Measurements from ENCODE around the gene SMIM10.
A peak's percentile ranks its signal among the peaks of the same experiment; 100 is the strongest.
"Not testable (repeated sequence)": the region's sequence is repeated elsewhere in the genome, so short reads cannot be mapped to it uniquely, and the experiment has no call there.

SMIM10 gene

GRCh38 chrX:134990801-134991481 lies at the start of gene SMIM10:
Gene SMIM10 (plus strand): TSS chrX:134990991. CDS start chrX:134991096, 105 bp downstream.
- peak; percentile 63 for DNase-seq

DNA sequence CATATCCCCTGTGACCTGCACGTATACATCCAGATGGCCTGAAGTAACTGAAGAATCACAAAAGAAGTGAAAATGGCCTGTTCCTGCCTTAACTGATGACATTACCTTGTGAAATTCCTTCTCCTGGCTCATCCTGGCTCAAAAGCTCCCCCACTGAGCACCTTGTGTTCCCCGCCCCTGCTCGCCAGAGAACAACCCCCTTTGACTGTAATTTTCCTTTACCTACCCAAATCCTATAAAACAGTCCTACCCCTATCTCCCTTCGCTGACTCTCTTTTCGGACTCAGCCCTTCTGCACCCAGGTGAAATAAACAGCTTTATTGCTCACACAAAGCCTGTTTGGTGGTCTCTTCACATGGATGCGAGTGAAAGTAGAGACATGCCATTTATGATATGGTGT lies 44.4 kb upstream of the SMIM10 start:
- DNase-seq: not testable (repeated sequence)

DNA sequence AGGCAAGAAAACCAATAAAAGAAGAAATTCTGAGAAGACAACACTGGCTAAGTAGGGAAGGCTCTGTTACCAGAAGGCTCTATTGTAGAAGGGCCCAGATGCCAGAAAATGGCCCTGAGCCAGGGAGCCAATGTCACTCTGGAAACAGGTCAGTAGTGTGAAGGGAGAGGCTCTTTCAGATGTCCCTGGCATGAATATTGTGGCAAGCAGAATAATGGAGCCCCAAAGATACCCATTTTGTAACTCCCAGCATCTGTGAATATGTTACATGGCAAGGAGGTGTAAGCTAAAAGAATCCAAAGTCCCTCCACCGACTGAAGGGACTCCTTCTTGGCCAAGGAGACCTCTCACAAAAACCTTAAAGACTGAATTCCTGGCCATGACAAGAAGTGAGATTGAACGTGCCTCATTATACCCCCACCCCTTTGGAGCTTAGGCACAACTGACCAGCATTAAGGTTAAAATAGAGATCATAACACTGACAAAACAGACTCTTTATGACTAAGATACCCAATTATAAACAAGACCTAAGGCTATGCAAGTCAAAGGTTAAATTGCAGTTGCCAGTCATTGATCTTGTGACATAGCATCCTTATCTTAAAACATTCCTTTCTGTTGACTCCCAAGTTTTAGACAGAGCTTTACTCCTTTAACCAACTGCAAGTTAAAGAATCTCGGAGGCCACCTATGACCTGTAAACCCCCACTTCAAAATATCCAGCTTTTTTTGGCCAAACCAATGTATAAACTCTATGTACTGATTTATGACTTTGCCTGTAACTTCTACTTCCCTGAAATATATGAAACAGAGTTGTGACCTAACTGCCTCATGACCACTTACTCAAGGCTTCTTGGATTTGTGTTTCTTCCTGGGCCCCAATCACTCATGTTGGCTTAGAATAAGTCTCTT lies 42.2 kb upstream of the SMIM10 start:
- peak; percentile 79 for DNase-seq

- DNase-seq: peak; percentile 54
These were observed 41.5 kb upstream of the SMIM10 start for GRCh38 chrX:134949271-134949670.

- DNase-seq: no peak
These were observed 33.0 kb upstream of the SMIM10 start for GRCh38 chrX:134957836-134958235.

- DNase-seq: not testable (repeated sequence)
These were observed 30.4 kb upstream of the SMIM10 start for GRCh38 chrX:134960366-134960765.

- peak; percentile 31 for DNase-seq
These were observed 27.8 kb upstream of the SMIM10 start for GRCh38 chrX:134963041-134963440.

DNA sequence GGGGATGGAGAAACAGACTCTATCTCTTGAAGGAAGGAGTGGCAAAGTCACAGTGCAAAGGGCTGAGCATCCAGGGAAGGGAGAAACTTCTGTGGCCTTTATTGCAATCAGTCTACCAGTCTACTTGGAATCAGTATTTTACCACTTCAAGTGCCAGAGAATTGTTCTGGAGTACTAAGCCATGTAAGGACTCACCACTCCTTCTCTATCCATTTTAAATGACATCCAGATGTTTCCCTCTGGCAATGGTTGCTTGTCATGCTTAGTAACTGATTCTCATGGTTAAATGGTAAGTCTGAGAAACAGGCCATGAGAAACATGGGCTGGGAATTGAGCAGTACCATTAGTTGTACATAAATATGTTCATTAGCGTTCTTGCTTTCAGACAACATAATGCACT lies 21.1 kb upstream of the SMIM10 start:
- DNase-seq: no peak

DNA sequence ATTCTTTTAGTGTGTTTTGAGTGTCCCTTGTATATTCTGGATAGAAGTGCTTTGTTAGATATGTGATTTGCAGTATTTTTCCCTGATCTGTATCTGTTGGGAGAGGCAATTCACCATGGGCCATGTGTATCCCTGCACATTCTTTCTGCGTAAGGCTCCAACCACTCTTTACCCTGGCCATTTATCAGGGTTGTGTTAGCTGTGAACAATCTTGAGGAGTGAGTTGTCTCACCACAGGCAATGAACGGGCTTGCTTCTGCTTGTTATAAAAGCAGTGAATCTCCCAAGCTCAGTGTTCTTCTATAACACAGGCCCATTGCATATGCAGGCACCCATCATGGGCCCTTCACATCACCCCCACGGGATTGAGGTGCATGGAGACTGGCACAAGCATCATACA lies 18.9 kb upstream of the SMIM10 start:
- no peak for DNase-seq

DNA sequence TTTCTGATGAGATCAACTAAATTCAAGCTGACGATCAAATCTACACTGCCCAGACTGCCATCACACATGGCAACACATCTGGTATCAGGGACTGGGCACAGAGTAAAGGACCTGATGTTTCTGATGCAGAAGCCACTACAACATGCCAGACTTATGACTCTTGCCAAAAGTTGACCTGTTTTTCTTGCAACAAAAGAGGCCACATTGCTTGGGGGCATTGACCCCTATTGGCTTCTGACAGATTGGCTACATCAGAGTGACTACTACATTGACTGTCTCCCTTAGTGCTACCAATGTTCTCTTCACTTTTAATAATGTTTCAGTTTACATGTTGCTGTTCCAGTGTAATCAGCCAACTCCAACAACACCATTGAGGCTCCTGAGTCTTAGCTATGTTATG lies 15.3 kb upstream of the SMIM10 start:
- no peak for DNase-seq

- no peak for DNase-seq
These were observed 8.9 kb upstream of the SMIM10 start for GRCh38 chrX:134981910-134982309.

- DNase-seq: no peak
These were observed 8.0 kb upstream of the SMIM10 start for GRCh38 chrX:134982748-134983147.

- DNase-seq: no peak
These were observed 5.3 kb upstream of the SMIM10 start for GRCh38 chrX:134985479-134985878.

DNA sequence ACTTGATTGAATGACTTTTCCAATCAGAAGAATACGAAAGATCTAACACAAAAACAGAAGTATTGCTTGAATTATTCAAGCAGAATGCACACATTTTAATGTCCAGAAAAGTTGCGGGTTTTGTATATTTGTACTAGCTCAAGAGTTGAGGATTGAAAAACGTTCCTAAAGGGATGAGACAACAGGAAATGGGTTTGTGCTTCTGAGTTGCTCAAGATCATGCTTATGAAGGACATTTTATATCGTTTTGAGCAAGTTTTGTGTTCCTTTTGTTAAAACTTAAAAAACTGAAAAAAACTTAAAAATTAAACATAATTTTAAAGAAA lies 353 bp upstream of the SMIM10 start:
- no peak for DNase-seq

DNA sequence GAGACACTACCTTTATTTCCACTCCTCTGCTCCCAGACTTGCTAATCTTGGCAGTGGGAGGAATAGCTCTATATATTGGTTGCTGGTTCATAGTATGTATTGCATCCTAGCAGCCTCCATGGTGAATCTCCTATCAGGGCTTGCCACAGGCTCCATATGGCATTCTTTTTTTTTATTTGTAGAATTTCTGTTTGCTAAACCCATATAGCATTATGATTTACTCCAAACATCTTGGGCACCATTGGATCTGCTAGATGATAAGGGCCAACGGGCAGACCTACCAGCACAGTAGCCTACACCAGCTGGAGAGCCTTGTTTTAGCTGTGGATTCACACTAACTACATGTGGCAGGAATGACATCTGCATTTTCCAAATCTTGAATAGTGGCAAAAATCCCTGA lies 6.9 kb downstream of the SMIM10 start:
- no peak for DNase-seq

DNA sequence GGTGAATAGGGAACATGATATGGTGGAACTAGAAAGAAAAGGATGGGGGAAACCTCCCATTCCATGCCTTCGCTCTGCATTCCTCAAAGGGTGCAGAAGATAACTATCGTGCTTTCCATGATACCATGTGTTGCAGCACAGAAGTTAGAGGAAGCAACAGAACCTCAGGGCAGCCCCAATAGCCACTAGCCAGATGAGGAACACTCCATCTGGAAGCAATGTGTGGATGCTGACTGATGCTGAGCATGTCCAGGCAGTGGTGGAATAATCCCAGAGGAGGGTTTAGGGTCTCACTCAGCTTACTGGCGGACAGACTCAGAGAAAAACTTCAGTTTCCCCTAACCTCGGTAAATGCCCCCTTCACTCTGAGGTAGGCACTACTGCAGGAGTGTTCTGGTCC lies 7.5 kb downstream of the SMIM10 start:
- DNase-seq: no peak

- no peak for DNase-seq
These were observed 8.7 kb downstream of the SMIM10 start for GRCh38 chrX:134999469-134999868.

GRCh38 chrX:135000516-135000915 lies 9.7 kb downstream of the SMIM10 start:
- peak; percentile 17 for DNase-seq

DNA sequence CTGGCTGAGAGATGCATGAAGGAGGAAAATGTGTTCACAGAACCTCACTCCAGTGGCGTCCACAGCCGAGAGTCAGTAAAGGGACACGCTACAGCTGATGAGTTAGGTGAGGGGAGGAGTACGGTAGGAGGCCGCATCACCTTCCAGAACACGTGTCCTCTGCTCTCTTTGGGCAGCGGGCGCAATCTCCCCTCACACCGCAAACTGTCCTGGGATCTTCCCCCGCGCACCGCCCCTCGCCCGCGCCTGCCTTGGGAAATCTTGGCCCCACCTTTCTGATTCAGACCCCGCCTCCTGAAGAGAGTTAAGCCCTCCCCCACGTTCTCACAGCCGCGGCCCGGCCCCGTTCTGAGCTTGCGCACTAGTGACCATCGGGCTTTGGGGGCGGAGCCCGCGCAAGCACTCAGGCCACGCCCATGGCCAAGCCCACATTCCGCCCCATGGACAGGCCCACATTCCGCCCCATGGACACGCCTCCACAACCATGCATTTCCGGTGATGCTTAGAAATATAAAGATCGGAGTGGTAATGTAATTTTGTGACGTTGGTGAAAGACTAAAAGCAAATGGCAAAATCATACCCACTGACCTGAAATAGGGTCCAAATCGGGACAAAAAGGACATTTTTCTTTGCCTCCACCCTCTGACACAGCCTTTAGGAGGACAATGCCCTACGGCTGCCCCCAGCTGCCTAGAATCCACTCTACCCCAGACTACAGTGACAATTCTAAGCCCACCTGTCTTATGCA lies 13.3 kb downstream of the SMIM10 start:
- DNase-seq: peak; percentile 59

- DNase-seq: no peak
These were observed 15.4 kb downstream of the SMIM10 start for GRCh38 chrX:135006187-135006586.

DNA sequence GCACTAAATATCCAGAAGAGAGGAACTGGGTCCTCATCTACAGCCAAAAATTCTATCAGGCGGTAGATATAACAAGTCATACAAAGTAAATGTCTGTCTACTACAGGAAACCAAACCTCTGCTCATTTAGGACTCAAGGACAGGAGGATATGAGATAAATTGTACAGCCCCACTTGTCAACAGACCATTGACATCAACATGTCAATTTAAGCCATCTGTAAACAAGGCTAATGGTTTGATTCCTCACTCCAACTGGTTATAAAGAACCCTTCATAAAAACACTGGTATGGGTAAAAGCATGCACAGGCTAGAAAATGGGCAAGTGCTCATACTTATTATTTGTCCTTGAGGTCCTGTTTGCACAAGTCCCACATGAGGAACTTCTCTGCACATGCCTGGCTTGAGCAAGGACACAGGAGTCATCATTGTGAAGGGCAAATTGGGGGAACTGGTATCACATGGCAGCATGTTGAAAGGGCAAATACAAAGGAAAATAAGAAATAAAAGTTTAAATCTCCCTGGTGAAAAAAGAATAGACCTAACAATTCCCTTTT lies 18.3 kb downstream of the SMIM10 start:
- DNase-seq: no peak

DNA sequence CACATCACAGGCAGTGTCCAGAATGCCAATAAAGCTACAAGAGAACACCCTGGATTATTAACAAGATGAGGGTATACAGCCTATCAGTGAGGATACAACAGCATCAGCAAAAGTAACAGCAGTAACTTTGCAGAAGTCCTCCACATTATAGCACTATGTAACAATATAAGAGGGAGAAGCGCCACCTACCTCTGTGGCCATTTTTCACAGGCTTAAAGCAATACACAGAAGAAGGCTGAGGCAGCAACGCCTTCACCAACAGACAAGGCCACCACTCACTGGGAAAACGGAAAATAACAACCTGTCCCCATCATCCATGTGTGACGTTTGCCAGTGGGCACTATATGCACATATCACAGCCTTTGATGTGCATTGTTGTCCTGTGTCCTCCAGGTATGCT lies 19.0 kb downstream of the SMIM10 start:
- DNase-seq: no peak

DNA sequence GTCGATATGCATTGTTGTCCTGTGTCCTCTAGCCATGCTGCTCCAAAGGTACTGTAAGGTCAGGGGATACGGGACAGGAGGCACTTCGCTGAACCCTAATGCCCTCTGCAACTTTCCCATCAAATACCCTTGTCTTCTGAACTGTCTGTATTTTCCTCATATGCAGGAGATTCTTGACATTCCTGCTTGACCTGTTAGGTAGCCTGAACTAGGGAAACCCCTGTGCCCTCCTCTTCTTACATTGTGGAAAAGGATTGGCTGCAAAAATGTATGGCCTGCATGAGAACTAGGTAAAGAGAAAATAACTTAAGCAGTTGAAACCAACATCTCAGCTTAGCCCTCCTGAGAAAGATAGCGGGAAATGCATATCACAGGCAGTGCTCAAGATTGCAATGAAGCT lies 20.1 kb downstream of the SMIM10 start:
- DNase-seq: no peak
